ENCODE data around the gene TBC1D22A. TPM values are rescaled to one million over a fixed set of nuclear protein-coding genes. Genes with fewer than 3 reads are reported as not detected.

The TBC1D22A gene
- total RNA-seq, 2 experiments from 2014 or later: 33.2 to 34.9 TPM

GRCh38 chr22:46798366-46799350, 36.2 kb downstream of the TBC1D22A start:
- ChIA-PET POLR2A (interaction anchor here (0.6 kb wide), 1 partner anchor 30 kb away, joined by 4 read pairs; no protein-coding TSS in a partner anchor), CTCF (interaction anchor here (0.6 to 6.8 kb wide), 19 partner anchors 9 to 235 kb away, joined by 3 to 180 read pairs (median 5); partner anchors contain the start of gene TBC1D22A)
- intact Hi-C loops (cut with micrococcal nuclease): loop anchor here (1.0 to 10.0 kb wide), 2 partner anchors 39 to 234 kb away; no protein-coding TSS in a partner anchor
- H3K27ac Mint-ChIP-seq: peak overlapping the region; percentile 4
- H3K36me3 Mint-ChIP-seq: peaks cover 27% of the 10 kb centered on the region
- H3K9me3 Mint-ChIP-seq: no peaks in the 10 kb centered on the region
- H3K4me1 Mint-ChIP-seq (ENCODE audit: low read depth): peaks cover 21% of the 10 kb centered on the region
- H3K4me3 Mint-ChIP-seq: no peak overlapping the region
- DNase-seq: peak; percentile 85
- no peaks in the 10 kb centered on the region for H3K27me3 Mint-ChIP-seq

- no peaks in the 10 kb centered on the region for H3K27me3 Mint-ChIP-seq
- no peak overlapping the region for H3K4me3 Mint-ChIP-seq
- no peak for DNase-seq
- peaks cover 21% of the 10 kb centered on the region for H3K4me1 Mint-ChIP-seq (ENCODE audit: low read depth)
- peaks cover 22% of the 10 kb centered on the region for H3K36me3 Mint-ChIP-seq
- POLR2A ChIA-PET: no interaction called here
- H3K9me3 Mint-ChIP-seq: no peaks in the 10 kb centered on the region
- intact Hi-C loops (cut with micrococcal nuclease): loop anchor here (10.0 kb wide), 1 partner anchor 235 kb away; no protein-coding TSS in a partner anchor
- CTCF ChIA-PET: interaction anchor here (0.6 to 6.8 kb wide), 9 partner anchors 11 to 236 kb away, joined by 3 to 180 read pairs (median 5); partner anchors contain the start of gene TBC1D22A
- H3K27ac Mint-ChIP-seq: no peak overlapping the region
Measured at GRCh38 chr22:46799626-46800025, 37.2 kb downstream of the TBC1D22A start.

GRCh38 chr22:46800102-46800857, 37.8 kb downstream of the TBC1D22A start:
- CTCF ChIA-PET: interaction anchor here (0.9 to 6.8 kb wide), 11 partner anchors 9 to 237 kb away, joined by 3 to 180 read pairs (median 5); partner anchors contain the start of gene TBC1D22A
- Mint-ChIP-seq H3K9me3 (no peaks in the 10 kb centered on the region), H3K27ac (no peak overlapping the region), H3K27me3 (no peaks in the 10 kb centered on the region), H3K4me1 (ENCODE audit: low read depth) (peaks cover 22% of the 10 kb centered on the region), H3K4me3 (no peak overlapping the region), H3K36me3 (peaks cover 28% of the 10 kb centered on the region)
- intact Hi-C loops (cut with micrococcal nuclease): no loop called here
- DNase-seq: no peak
- POLR2A ChIA-PET: no interaction called here

- peaks cover 27% of the 10 kb centered on the region for H3K4me1 Mint-ChIP-seq (ENCODE audit: low read depth)
- no peak for DNase-seq
- intact Hi-C loops (cut with micrococcal nuclease): no loop called here
- H3K4me3 Mint-ChIP-seq: no peak overlapping the region
- H3K9me3 Mint-ChIP-seq: no peaks in the 10 kb centered on the region
- peaks cover 30% of the 10 kb centered on the region for H3K36me3 Mint-ChIP-seq
- ChIA-PET CTCF (interaction anchor here (0.9 to 6.8 kb wide), 14 partner anchors 8 to 237 kb away, joined by 3 to 180 read pairs (median 5); partner anchors contain the start of gene TBC1D22A), POLR2A (interaction anchor here (0.6 to 1.7 kb wide), 2 partner anchors 10 to 39 kb away, joined by 5 to 6 read pairs; partner anchors contain the start of gene TBC1D22A)
- no peak overlapping the region for H3K27ac Mint-ChIP-seq
- H3K27me3 Mint-ChIP-seq: no peaks in the 10 kb centered on the region
Measured at GRCh38 chr22:46801331-46801811, 38.9 kb downstream of the TBC1D22A start.

- CTCF ChIA-PET: interaction anchor here (1.0 to 6.8 kb wide), 24 partner anchors 9 to 239 kb away, joined by 3 to 180 read pairs (median 6); partner anchors contain the start of genes CERK and TBC1D22A
- POLR2A ChIA-PET: interaction anchor here (1.1 to 2.1 kb wide), 3 partner anchors 37 to 44 kb away, joined by 3 to 8 read pairs (median 6); partner anchors contain the start of gene TBC1D22A
- no peaks in the 10 kb centered on the region for H3K9me3 Mint-ChIP-seq
- H3K36me3 Mint-ChIP-seq: peaks cover 36% of the 10 kb centered on the region
- peaks cover 33% of the 10 kb centered on the region for H3K4me1 Mint-ChIP-seq (ENCODE audit: low read depth)
- no peaks in the 10 kb centered on the region for H3K27me3 Mint-ChIP-seq
- no peak for DNase-seq
- H3K27ac Mint-ChIP-seq: no peak overlapping the region
- H3K4me3 Mint-ChIP-seq: no peak overlapping the region
- intact Hi-C loops (cut with micrococcal nuclease): no loop called here
Measured at GRCh38 chr22:46801826-46802607, 39.6 kb downstream of the TBC1D22A start.

GRCh38 chr22:46802608-46803027, 40.2 kb downstream of the TBC1D22A start:
- CTCF ChIA-PET: interaction anchor here (0.9 to 6.8 kb wide), 27 partner anchors 9 to 239 kb away, joined by 3 to 180 read pairs (median 6); partner anchors contain the start of genes CERK and TBC1D22A
- intact Hi-C loops (cut with micrococcal nuclease): loop anchor here (1.0 kb wide), 1 partner anchor 44 kb away; no protein-coding TSS in a partner anchor
- no peak overlapping the region for H3K27ac Mint-ChIP-seq
- H3K27me3 Mint-ChIP-seq: no peaks in the 10 kb centered on the region
- POLR2A ChIA-PET: interaction anchor here (1.1 to 2.1 kb wide), 3 partner anchors 38 to 44 kb away, joined by 3 to 8 read pairs (median 6); partner anchors contain the start of gene TBC1D22A
- no peak for DNase-seq
- no peak overlapping the region for H3K4me3 Mint-ChIP-seq
- peaks cover 35% of the 10 kb centered on the region for H3K4me1 Mint-ChIP-seq (ENCODE audit: low read depth)
- no peaks in the 10 kb centered on the region for H3K9me3 Mint-ChIP-seq
- peaks cover 38% of the 10 kb centered on the region for H3K36me3 Mint-ChIP-seq

- Mint-ChIP-seq H3K27ac (no peak overlapping the region), H3K27me3 (no peaks in the 10 kb centered on the region), H3K4me3 (no peak overlapping the region), H3K9me3 (no peaks in the 10 kb centered on the region), H3K36me3 (peaks cover 35% of the 10 kb centered on the region), H3K4me1 (ENCODE audit: low read depth) (peaks cover 35% of the 10 kb centered on the region)
- POLR2A ChIA-PET: interaction anchor here (1.1 to 2.1 kb wide), 3 partner anchors 39 to 45 kb away, joined by 3 to 8 read pairs (median 6); partner anchors contain the start of gene TBC1D22A
- DNase-seq: peak; percentile 76
- CTCF ChIA-PET: interaction anchor here (0.9 to 6.8 kb wide), 35 partner anchors 10 to 240 kb away, joined by 3 to 180 read pairs (median 6); partner anchors contain the start of genes CERK and TBC1D22A
- intact Hi-C loops (cut with micrococcal nuclease): loop anchor here (1.0 kb wide), 1 partner anchor 45 kb away; no protein-coding TSS in a partner anchor
Measured at GRCh38 chr22:46803031-46803880, 40.8 kb downstream of the TBC1D22A start.

- H3K36me3 Mint-ChIP-seq: peaks cover 32% of the 10 kb centered on the region
- no peaks in the 10 kb centered on the region for H3K9me3 Mint-ChIP-seq
- POLR2A ChIA-PET: interaction anchor here (2.1 kb wide), 1 partner anchor 46 kb away, joined by 8 read pairs; no protein-coding TSS in a partner anchor
- DNase-seq: no peak
- no peak overlapping the region for H3K4me3 Mint-ChIP-seq
- peaks cover 31% of the 10 kb centered on the region for H3K4me1 Mint-ChIP-seq (ENCODE audit: low read depth)
- H3K27ac Mint-ChIP-seq: no peak overlapping the region
- H3K27me3 Mint-ChIP-seq: no peaks in the 10 kb centered on the region
- intact Hi-C loops (cut with micrococcal nuclease): loop anchor here (1.0 kb wide), 1 partner anchor 46 kb away; no protein-coding TSS in a partner anchor
- CTCF ChIA-PET: interaction anchor here (0.9 to 6.8 kb wide), 27 partner anchors 9 to 241 kb away, joined by 3 to 180 read pairs (median 6); partner anchors contain the start of genes CERK and TBC1D22A
Measured at GRCh38 chr22:46803936-46804335, 41.5 kb downstream of the TBC1D22A start.

GRCh38 chr22:46806794-46807193, 44.3 kb downstream of the TBC1D22A start:
- intact Hi-C loops (cut with micrococcal nuclease): no loop called here
- Mint-ChIP-seq H3K4me1 (ENCODE audit: low read depth) (peaks cover 31% of the 10 kb centered on the region), H3K4me3 (no peak overlapping the region), H3K27me3 (no peaks in the 10 kb centered on the region), H3K36me3 (peaks cover 19% of the 10 kb centered on the region), H3K27ac (no peak overlapping the region), H3K9me3 (no peaks in the 10 kb centered on the region)
- POLR2A ChIA-PET: no interaction called here
- DNase-seq: no peak
- CTCF ChIA-PET: interaction anchor here (1.0 to 1.4 kb wide), 3 partner anchors 8 to 57 kb away, joined by 3 to 6 read pairs (median 5); no protein-coding TSS in a partner anchor
